ENCODE data around the gene CNTF. TPM values are rescaled to one million over a fixed set of nuclear protein-coding genes. Genes with fewer than 3 reads are reported as not detected.

CNTF gene
- total RNA-seq, 1 donor from 2014 or later, result 1.6 TPM

DNA sequence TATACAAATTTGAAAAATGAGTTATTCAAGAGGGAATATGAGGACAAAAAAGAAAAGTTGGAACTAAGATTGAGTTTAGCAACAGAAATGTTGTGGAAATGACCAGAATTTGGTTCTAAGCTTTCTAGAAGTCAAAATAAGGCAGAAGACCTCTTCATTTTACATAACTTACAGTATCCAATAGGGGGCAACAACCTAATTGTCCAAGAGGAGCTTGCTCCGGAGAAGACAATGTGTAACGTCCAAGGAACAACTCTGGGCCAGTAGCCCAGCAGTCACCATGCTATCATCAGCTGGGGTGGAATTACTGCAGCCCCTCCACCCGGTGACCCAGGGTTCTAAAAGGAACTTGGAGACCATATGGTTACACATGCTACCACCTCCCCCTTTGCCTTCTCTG is 14.1 kb downstream of the CNTF start:
- peaks cover 12% of the 10 kb centered on the region for H3K27me3 Mint-ChIP-seq (ENCODE audit: unreplicated experiment)
- H3K4me1 Mint-ChIP-seq (ENCODE audit: unreplicated experiment), result no peaks in the 10 kb centered on the region
- no peak for DNase-seq (ENCODE audit: extremely low spot score, unreplicated experiment)
- H3K36me3 Mint-ChIP-seq (ENCODE audit: unreplicated experiment), result no peaks in the 10 kb centered on the region
- TF ChIP-seq, protein P1, sequence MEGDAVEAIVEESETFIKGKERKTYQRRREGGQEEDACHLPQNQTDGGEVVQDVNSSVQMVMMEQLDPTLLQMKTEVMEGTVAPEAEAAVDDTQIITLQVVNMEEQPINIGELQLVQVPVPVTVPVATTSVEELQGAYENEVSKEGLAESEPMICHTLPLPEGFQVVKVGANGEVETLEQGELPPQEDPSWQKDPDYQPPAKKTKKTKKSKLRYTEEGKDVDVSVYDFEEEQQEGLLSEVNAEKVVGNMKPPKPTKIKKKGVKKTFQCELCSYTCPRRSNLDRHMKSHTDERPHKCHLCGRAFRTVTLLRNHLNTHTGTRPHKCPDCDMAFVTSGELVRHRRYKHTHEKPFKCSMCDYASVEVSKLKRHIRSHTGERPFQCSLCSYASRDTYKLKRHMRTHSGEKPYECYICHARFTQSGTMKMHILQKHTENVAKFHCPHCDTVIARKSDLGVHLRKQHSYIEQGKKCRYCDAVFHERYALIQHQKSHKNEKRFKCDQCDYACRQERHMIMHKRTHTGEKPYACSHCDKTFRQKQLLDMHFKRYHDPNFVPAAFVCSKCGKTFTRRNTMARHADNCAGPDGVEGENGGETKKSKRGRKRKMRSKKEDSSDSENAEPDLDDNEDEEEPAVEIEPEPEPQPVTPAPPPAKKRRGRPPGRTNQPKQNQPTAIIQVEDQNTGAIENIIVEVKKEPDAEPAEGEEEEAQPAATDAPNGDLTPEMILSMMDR (IDR thresholded peaks at IDR 0.05), result no peak
- H3K9me3 Mint-ChIP-seq (ENCODE audit: unreplicated experiment), result no peaks in the 10 kb centered on the region
- no peak overlapping the region for H3K27ac Mint-ChIP-seq (ENCODE audit: unreplicated experiment)
- no peak overlapping the region for H3K4me3 Mint-ChIP-seq (ENCODE audit: unreplicated experiment)

DNA sequence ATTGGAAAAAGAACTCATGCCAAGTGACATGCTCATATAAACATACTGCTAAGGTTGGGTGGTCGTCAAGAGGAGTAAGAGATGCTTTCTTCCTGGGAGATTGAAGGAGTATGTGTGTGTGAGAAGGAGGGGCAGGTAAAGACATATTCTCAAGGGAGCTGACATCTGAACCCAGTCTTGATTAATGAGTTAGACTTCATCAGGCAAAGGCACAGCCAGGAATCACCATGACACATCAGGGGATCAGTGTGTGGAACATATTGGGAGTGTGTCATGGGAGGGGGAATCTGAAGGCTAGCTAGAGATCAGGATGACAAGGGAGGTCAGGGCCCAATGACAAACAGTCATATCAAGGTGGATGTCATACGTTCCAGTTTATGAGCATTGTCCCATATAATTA is 14.9 kb downstream of the CNTF start:
- Mint-ChIP-seq H3K27me3 (ENCODE audit: unreplicated experiment) (peaks cover 16% of the 10 kb centered on the region), H3K27ac (ENCODE audit: unreplicated experiment) (no peak overlapping the region)
- TF ChIP-seq, protein P1 (IDR thresholded peaks at IDR 0.05), result no peak

DNA sequence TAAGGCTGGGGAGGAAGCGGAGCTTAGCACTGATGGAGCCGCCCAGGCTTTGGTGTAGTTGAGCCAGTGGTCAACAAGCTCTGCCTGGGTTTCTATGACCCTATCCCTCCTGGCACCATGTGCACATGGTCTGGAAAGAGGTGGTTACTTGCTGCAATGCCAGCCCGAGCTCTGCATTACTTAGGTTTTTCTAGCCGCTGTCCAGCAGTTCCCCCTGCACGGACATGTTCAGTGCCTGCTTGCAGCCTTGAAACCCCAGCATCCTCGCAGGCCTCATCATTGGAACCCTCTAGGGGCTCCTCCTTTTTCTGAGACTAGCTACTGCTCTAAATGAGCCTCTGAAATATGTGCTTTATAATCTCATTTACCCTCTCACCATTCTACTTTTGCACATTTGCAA is 16.6 kb downstream of the CNTF start:
- no peaks in the 10 kb centered on the region for H3K9me3 Mint-ChIP-seq (ENCODE audit: unreplicated experiment)
- H3K36me3 Mint-ChIP-seq (ENCODE audit: unreplicated experiment), result no peaks in the 10 kb centered on the region
- DNase-seq (ENCODE audit: extremely low spot score, unreplicated experiment), result no peak
- no peaks in the 10 kb centered on the region for H3K4me1 Mint-ChIP-seq (ENCODE audit: unreplicated experiment)
- peaks cover 28% of the 10 kb centered on the region for H3K27me3 Mint-ChIP-seq (ENCODE audit: unreplicated experiment)
- H3K27ac Mint-ChIP-seq (ENCODE audit: unreplicated experiment), result no peak overlapping the region
- TF ChIP-seq, protein P1 (IDR thresholded peaks at IDR 0.05), result no peak
- no peak overlapping the region for H3K4me3 Mint-ChIP-seq (ENCODE audit: unreplicated experiment)

More for the DNA sequence above, 14.9 kb downstream of the CNTF start:
- no peak for DNase-seq (ENCODE audit: extremely low spot score, unreplicated experiment)
- H3K4me3 Mint-ChIP-seq (ENCODE audit: unreplicated experiment), result no peak overlapping the region
- no peaks in the 10 kb centered on the region for H3K9me3 Mint-ChIP-seq (ENCODE audit: unreplicated experiment)
- H3K36me3 Mint-ChIP-seq (ENCODE audit: unreplicated experiment), result no peaks in the 10 kb centered on the region
- H3K4me1 Mint-ChIP-seq (ENCODE audit: unreplicated experiment), result no peaks in the 10 kb centered on the region

DNA sequence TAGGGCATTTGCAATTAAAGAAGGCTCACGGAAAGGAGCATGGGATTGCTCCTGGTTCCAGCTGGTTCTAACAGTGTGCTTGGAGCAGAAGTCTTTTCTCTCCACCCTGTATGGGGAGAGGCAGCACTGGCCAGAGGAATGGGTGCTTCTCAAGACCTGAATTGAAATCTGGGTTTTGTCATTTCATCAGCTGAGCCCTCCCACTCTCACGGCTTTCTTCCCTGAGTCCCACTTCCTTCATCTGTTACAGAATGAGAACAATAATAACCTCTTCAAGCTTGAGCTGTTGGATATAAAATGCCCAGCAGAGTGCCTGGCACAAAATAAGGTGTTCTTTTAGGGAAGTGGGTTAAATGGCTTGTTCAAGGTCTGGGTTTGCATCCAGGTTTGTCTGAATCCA is 17.2 kb downstream of the CNTF start:
- no peaks in the 10 kb centered on the region for H3K9me3 Mint-ChIP-seq (ENCODE audit: unreplicated experiment)

DNA sequence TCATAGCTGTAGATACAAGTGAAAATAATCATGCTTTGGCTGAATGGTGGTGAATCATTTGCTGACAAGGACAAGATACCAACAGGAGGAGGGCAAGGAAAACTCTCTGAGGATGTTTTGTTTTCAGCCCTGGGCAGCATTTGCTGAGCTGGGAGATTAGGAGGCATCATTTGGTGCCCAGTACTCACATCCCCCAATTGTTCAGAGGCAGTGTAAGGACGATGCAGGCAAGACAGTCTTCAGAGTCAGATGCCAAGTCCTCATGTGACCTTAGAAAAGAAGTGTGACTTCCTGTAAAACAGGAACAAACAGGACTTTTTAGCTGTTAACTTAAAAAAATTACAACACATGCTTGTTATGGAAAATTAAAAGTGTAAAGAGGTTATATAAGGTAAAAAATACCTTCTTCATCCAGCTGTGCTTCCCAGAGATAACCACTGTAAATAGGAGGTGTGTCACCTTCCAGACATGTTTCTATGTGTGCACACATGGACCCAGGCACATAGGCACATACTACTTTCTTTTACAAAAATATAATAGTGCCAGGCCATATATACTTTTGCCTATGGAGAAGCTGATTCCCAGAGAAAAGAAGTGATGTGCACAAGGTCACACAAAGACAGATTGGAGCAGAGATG is 18.0 kb downstream of the CNTF start:
- no peak for DNase-seq (ENCODE audit: extremely low spot score, unreplicated experiment)
- Mint-ChIP-seq H3K27ac (ENCODE audit: unreplicated experiment) (no peak overlapping the region), H3K27me3 (ENCODE audit: unreplicated experiment) (peaks cover 29% of the 10 kb centered on the region), H3K9me3 (ENCODE audit: unreplicated experiment) (no peaks in the 10 kb centered on the region), H3K4me3 (ENCODE audit: unreplicated experiment) (no peak overlapping the region), H3K36me3 (ENCODE audit: unreplicated experiment) (no peaks in the 10 kb centered on the region), H3K4me1 (ENCODE audit: unreplicated experiment) (no peaks in the 10 kb centered on the region)
- TF ChIP-seq, protein P1 (IDR thresholded peaks at IDR 0.05), result no peak

More for the DNA sequence above, 17.2 kb downstream of the CNTF start:
- TF ChIP-seq, protein P1 (IDR thresholded peaks at IDR 0.05), result no peak
- Mint-ChIP-seq H3K27ac (ENCODE audit: unreplicated experiment) (no peak overlapping the region), H3K36me3 (ENCODE audit: unreplicated experiment) (no peaks in the 10 kb centered on the region), H3K27me3 (ENCODE audit: unreplicated experiment) (peaks cover 29% of the 10 kb centered on the region), H3K4me3 (ENCODE audit: unreplicated experiment) (no peak overlapping the region), H3K4me1 (ENCODE audit: unreplicated experiment) (no peaks in the 10 kb centered on the region)
- DNase-seq (ENCODE audit: extremely low spot score, unreplicated experiment), result no peak
